GF-D8 (cell line): ENCODE results near the gene SMIM20.
"Not testable (repeated sequence)": the region's sequence is repeated elsewhere in the genome, so short reads cannot be mapped to it uniquely, and the experiment has no call there.

Source experiments
- DNase-seq: peaks from one replicate; lab custom pipeline; 2025; lab: John Stamatoyannopoulos, UW

Gene SMIM20

DNA sequence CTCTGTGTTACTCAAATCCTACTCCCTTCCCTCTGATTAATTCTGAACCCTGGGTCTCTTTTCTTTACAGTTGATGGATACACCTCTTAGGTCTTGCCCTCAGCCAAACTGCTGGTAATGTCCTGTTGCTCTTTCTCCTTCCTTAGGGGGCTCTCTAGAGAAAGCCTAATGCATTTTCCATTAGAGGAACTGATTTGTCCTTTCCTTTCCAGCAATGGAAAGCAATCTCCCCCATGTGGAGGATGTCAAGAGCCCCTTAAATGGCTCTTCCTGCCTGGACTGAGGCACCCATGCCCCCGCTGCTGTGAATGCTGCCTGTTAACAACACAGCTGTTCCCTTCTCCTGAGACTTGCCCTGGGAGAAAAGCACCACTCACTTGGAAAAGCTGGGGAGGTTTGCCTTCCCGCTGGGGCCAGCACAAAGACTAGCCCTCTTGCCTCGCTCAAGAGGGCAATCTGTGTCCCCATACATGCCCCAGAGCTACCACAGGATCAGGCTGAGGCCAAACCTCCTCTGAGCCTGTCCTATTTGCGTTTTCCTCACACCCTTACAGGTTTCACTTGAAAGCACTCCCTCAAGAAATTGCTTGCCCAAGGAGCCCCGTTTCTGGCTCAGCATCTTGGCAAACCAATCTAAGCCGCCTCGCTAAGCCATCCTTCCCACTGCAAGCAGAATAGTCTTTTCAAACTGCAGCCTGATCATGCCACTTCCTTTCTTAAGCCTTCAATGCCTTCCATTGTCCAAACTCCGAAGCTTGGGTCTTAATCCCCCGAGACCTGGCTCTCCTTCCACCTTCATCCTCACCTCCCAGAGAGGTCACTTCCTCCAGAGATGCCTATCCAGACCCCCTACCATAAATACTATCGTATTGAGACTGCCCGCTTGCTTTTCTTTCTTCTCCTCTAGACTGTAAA is 23.2 kb upstream of the SMIM20 start:
- DNase-seq = no peak

DNA sequence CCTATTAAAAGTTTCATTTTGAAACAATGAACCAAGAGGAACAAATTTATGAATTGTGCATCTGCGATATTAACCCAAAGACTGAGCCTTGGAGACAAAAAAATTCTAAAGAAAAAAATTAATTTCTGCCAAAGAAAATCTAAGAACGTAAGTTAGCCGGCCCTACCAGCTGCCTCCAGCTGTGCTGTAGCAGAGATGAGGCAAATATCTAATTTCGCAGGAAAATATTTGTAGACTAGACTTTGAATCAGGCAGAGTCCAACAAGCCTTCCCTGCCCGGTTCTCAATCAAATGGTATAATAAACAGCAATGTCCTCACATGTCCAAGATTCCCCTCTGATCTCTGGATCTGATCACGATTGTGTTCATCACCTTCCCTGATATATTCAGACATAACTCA is 21.2 kb upstream of the SMIM20 start:
- no peak for DNase-seq

DNA sequence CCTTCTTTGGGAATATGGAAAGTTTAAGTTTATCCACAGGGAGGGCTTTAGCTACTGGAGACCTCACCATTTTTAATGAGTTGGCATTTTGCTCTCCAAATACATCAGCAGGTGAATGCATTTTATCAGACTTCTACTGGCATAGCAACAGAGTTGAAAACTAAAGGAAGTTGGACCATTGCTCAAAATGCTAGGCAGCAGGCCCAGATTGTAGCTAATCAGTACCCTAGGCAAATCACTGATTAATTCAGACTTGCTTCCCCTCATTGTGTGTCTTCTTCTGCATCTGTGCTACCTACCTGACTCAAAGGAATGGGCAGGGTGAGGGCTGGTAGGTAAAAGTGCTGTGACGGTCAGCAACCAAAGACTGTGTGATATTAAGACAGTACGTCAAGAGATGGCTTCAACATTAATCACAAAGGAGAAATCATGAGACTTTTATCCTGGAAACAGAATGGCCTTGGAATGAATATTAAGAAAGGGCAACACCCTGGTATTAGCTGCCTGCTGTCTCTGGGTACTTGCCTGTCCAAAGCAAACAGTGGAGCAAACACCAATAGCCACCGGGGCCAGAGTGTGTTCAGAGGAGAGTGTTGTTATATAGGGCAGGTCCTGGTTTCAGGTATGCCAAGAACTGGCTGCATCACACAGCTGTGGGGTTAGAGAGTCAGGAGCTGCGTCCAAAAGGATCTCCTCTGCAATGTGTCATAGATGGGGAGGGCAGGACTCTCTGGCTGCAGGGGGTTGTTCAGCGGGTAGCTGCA is 17.1 kb upstream of the SMIM20 start:
- no peak for DNase-seq

DNA sequence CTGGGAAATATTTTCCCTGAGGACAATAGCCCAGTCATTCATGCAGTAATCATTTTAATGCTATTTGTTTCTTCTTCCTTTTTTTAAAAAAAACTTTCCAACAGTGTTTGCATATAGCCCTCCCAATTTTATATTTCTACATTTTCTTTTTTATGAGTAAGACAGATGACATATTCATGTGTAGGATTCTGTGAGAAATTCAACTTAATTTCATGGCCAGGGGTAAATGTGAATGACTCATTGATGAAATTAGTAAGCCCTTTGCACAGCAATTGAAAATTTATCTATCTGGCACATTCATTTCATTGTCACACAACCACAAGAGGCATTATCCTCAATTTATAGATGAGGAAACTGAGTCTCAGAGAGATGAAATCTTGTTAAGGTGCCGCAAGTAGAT is 13.7 kb upstream of the SMIM20 start:
- no peak for DNase-seq

DNA sequence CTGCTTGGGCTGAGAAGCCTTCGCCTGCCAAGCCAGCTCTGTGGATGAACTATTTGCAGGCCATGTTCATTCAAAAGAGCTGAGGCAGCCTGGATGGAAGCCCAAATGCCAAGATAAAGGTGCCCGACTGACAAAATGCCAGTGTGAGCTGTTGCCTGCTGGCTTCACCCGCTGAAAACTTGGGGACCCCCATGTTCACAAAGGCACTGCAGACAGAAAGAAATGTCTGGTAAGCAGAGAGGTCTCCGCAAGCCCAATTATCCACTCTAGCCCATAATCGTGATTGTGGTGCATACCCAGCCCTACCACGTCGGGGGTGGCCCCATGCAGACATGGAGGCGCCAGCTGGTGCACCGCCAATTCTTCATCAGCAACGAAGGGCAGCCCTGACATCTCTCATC is 13.0 kb upstream of the SMIM20 start:
- no peak for DNase-seq

DNA sequence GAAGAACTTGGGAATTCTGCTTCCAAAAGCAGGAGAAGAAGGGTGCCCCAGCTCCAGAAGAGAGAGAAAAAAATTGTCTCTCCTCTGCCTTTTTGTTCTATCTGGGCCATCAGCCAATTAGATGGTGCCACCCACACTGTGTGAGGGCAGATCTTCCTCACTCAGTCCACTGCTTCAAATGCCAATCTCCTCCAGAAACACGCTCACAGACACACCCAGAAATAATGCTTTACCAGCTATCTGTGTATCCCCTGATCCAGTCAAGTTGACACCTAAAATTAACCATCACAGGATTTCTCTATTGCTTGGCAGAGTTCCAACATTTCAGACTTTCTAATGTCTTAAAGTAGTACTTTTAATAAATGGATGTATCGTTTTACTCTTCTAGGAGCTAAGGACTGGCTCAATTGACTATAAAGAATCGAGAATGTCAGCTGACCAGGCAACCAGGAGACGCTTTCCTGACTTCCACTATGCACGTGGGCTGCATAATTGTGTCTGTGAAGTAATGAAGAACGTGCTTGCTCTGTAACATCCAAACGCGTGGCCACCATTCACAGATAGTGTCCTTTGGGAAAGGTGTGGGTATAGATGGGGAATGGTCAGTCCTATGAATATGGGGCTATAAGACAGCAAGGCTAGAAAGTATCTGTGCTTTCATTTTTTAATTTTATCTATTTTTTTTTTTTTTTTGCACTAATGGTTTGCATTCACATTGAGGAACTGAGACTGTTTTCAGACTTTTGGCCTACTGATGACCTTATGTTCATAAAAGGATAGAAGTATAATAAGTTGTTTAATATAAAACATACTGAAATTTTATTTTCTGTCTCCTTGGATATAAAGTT is 9.9 kb upstream of the SMIM20 start:
- DNase-seq = no peak

DNA sequence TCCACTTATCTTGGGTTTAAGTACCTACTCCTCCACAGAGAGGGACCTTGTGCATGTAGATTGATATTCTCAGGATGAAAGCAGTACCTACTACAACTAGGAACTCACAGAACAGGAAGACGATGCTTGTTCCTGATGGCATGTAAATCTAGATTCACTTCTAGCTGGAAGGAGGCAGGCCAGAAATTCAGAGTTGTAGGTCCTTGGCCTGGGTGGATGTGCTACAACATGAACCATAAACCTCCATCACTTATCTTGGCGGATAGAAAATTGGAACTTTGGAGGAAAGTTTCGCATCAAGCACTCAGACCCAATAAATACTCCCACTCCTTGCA is 9.3 kb upstream of the SMIM20 start:
- no peak for DNase-seq

DNA sequence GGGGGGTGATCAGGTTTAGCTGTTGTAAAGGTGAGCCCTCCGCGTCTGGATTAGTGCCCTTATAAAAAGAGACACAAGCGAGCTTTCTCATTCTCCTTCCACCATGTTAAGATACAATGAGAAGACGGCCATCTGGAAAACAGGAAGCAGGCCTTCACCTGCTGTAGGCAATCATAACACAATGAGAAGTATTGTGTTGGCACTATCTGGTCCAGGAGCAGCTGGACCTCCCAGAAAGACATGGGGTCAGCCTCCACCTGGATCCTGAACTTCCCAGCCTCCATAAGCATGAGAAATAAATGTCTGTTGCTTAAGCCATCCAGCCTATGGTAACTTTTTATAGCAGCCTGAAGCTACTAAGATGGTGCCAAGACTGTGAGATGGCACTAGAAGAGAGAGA is 8.6 kb upstream of the SMIM20 start:
- DNase-seq = no peak

DNA sequence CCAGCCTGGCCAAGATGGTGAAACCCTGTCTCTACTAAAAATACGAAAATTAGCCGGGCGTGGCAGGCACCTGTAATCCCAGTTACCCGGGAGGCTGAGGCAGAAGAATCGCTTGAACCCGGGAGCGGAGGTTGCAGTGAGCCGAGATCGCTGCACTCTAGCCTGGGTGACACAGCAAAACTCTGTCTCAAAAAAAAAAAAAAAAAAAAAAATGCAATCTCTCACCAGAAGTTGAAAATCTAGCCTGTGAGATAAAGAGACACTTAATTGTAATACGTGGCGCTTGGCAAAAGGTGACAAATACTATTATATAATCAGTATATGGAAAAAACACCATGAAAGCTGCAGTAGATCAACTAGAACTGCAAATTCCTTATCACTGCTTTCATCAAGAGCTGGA is 7.9 kb upstream of the SMIM20 start:
- DNase-seq = not testable (repeated sequence)

DNA sequence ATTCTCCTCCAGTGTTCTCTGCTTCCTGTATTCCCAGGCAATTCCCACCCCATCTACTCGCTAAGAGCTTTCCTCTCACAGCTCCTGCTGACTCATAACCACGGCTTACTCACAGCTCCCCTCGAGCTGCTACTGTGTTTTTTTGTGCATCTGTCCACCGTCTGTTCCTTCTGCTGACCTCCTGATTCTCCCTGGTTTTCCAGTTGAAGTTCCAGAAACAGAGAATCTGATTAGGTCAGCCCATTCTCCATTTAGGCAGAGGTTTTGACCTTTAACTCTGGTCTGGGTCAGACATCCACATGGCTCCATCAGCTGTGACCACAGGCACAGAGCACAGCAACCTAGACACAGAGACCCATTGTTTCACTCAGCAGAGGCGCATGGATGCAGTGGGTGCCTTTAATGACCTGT is 5.5 kb upstream of the SMIM20 start:
- no peak for DNase-seq

DNA sequence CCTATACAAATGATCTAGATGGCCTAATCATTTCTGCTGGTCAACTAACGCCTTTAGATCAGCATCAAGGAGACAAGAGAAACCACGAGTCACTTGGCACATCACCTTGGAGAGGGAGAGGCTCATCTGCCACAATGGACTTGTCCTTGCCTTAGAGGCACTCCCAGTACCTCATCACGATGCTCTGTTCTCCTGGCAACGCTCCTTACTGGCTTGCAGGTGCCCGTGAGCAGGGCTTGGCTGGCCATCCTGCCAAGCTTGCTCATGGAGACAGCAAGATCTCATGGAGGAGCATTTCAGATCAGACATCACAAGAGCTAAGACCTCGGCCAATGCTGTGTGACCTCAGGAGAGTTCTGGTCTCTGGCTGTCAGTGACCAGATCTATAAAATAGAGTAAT is 2.7 kb upstream of the SMIM20 start:
- no peak for DNase-seq

DNA sequence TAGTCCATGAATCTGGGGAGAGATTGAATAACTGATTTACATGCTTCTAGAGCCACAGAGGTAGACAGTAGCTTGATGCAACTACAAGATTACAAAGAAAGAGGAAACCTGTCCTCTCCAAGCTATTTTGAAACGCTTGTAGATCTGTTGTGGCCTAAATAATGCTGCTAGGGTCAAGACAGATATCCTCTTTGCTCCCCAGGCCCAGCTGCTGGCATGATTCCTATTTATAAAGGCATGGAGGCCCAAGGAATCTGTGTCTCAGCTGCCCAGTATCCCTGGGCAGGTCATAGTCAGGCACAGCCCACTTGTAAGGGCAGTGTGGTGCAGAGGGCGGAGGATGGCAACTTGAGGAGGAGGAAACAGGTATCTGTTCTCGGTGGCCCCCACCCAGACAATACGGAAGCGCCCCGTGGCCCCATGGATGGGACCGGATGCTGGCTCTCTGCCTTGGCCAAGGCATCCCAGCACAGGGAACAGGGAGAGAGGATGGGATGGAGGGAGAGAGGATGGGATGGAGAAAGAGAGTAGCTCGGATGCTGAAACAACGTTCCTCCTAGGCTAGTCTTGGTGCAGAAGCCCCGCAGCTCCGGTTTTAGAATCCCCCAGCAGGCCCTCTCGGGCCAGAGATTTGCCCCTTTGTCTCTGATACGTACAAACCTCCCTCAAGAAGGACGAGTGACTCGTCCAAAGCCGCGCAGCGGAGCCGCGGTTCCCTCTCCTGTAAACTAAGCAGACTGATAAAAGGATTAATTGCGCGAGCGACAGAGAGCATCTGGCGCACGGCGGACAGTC is 767 bp upstream of the SMIM20 start:
- DNase-seq = no peak

DNA sequence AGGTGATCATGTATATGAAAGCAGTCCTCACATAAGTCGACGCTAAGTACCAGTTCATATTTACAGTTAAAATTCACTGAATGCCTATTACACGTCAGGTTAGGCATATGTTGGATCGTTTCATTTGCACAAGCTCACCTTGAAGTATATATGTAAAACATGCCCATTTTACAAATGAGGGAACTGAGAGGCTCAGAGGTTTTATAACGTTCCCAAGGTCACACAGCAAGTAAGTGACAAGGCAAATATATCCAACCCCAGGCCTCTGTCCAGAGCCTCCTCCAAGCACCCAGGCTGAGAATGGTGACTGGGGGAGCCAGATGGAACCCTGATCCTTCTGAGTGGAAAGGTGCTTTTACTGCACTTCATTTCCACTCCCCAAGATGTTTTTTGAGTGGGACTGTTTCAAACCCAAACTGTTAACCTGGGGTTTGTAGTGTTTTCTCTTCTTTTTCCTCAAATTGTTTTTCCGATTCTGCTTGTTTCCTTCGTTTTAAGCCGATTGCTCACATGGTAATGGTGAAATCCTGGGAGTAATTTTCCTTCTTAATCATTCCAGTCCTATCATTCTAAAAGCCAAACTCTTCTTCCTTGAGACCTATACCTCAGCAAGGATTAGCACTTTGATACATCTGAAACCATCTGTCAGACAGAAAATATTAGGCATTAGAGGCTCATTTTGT is 791 bp downstream of the SMIM20 start:
- no peak for DNase-seq

DNA sequence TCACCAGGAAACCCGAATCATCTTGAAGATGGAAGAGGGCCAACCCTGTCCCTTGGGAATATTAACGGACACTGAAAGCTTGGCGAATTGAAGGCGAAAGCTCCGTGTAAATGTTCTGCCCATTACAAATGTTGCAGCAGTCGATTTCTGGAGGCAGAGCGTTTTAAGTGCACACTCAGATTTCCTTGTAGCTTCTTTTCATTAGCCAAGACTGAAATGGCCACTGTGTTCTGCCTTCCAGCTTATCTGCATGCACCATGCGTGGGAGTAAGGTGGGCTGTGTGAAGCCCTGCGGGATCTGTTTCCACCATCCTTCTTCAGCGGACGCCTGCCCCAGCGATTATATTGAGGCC is 1.3 kb downstream of the SMIM20 start:
- DNase-seq = no peak

DNA sequence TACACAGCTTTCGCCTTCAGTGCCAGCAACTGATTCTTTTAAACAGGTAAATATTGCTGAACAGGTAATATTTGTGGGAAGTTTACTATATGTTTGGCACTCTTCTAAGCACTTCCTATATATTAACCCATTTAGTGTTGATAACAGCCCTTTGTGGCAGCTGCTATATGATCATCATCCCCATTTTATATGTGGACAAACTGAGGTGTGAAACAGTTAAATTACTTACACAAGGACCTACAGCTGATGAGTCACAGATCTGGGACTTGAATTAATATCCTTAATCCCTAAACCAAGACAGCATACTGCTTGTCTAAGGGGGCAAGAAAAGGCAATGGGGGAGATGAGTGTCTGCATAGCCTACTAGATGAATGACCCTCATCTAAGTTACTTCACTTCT is 2.9 kb downstream of the SMIM20 start:
- no peak for DNase-seq

DNA sequence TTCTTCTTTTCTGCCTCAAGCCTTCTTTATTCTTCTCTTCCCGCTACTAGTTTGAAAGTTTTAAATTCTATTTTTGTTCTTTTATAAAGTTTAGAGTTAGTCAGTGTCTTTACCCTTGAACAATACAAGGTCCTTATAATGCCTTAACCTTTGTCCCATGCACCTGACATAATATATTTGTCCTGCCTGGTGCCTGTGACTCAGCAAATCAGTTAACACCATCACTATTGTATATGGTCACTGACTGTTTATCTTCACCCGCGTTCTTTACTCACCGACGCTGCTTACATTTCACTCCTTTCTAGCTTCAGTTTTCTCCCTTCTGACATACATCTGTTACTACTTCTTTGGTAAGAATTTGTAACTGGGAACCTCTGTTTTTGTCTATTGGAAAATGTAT is 5.7 kb downstream of the SMIM20 start:
- DNase-seq = no peak

DNA sequence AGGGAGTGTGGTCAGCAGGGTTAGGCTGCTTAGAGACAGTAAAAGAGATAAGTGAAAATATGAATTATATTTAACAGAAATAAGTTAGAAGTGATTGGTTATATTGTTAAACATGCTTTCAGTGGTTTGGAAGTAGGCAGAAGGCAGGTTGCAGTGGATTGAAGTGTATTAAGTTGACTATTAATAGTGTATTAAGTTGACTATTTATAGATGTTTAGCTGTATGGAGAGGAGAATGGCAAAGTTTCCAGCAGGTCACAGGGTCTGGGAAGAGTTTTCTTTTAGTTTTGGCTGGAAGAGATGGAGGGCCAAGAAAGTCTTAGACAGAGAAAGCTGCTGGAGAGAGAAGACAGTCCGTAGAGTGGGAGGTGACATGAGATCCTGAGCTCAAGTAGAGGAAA is 7.9 kb downstream of the SMIM20 start:
- no peak for DNase-seq

DNA sequence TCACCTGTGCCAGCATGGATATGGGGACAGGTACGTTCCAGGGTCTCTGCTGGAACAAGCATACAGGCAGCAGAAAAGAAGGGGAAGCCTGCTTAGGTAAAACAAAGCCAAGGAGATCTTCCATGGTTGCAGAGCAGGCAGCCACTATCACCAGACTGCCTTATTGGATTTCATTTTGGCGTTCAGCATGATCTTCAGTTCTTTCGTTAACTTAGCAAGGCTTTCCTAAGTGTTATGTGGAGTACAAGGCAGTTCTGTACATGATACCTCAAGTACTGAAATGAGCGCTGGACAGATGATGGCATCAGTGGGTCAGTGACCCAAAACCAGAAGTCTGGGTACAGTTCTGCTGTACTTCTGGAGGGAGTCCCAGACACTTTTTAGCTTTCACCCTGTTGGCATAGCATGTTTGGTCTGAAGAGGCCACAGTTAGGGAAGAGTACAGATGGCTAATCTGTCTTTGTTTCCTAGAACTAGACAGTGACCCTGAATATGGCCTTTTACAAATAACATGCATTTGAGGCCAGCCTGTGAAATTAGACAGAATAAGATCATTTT is 8.9 kb downstream of the SMIM20 start:
- DNase-seq = no peak

DNA sequence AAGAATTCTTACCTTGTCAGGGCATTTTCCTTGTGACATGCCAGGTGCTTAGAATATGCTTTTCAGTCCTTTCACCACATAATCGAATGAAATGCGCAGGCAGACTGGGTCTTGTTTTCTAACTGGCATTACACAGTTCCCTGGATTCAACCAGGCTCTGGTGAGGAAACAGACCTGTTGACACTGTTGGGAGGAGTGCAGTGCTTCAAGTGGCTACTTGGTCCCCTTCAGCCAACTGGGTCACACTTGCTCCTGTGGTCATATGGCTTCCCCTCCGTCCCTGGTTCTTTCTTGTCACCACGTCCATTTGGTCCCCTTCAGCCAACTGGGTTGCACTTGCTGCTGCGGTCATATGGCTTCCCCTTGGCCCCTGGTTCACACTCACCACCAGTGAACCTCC is 9.7 kb downstream of the SMIM20 start:
- DNase-seq = no peak

DNA sequence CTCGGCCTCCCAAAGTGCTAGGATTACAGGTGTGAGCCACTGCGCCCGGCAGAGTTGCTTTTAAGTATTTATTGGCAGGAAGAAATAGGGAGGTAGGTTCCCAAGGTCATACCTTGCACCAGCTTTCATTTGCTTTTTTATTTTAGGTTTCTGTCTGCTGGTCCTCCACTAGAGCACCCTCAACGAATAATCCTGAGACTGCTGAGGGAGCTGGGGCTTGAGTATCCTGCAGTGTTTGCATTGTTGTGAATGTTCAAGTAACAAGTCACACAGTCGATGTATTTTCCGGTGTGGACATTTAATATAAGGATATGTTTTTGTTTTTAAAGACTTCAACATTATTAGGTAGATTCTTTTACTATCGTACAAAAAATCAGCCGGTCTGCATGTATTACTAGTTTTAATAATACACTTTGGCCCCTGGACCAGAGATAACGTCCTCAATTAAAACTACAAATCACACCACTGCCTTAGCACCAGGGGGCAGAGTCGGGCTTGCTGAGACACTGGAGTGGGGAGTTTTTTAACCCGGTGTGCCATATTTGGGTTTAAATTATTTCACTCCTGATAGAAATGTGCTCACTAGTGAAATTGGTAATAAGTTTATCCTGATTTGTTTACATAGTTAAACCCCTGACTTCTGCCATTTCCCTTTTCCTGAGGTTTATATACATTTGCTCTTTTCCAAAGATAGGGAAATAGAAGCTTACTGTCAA is 11.6 kb downstream of the SMIM20 start:
- no peak for DNase-seq
